Measurements from ENCODE around the gene KRIT1.
A peak's percentile ranks its signal among the peaks of the same experiment; 100 is the strongest.
"Not testable (repeated sequence)": the region's sequence is repeated elsewhere in the genome, so short reads cannot be mapped to it uniquely, and the experiment has no call there.

The KRIT1 gene

GRCh38 chr7:92245487-92246359 lies at the start of gene KRIT1, which contains the start of gene ANKIB1:
TSS of gene KRIT1 (minus strand) at chr7:92245914. CDS start at chr7:92242135, 3,779 bp downstream.
TSS of gene ANKIB1 (plus strand) at chr7:92245974. CDS start at chr7:92294979, 49,005 bp downstream.
- peak; percentile 76 for DNase-seq (ENCODE audit: low read depth)

- no peak for DNase-seq (ENCODE audit: low read depth)
Measured at GRCh38 chr7:92295391-92295790, 49.7 kb upstream of the KRIT1 start.

- DNase-seq (ENCODE audit: low read depth): no peak
Measured at GRCh38 chr7:92293896-92294590, 48.3 kb upstream of the KRIT1 start.

- DNase-seq (ENCODE audit: low read depth): no peak
Measured at GRCh38 chr7:92292981-92293380, 47.3 kb upstream of the KRIT1 start.

- DNase-seq (ENCODE audit: low read depth): no peak
Measured at GRCh38 chr7:92289321-92289720, 43.6 kb upstream of the KRIT1 start.

- no peak for DNase-seq (ENCODE audit: low read depth)
Measured at GRCh38 chr7:92282930-92283329, 37.2 kb upstream of the KRIT1 start.

- DNase-seq (ENCODE audit: low read depth): no peak
Measured at GRCh38 chr7:92282221-92282814, 36.6 kb upstream of the KRIT1 start.

- DNase-seq (ENCODE audit: low read depth): no peak
Measured at GRCh38 chr7:92281031-92281430, 35.3 kb upstream of the KRIT1 start.

GRCh38 chr7:92279396-92280031 lies 33.8 kb upstream of the KRIT1 start:
- no peak for DNase-seq (ENCODE audit: low read depth)

- DNase-seq (ENCODE audit: low read depth): no peak
Measured at GRCh38 chr7:92276460-92276864, 30.7 kb upstream of the KRIT1 start.

GRCh38 chr7:92275327-92275726 lies 29.6 kb upstream of the KRIT1 start:
- DNase-seq (ENCODE audit: low read depth): no peak

- no peak for DNase-seq (ENCODE audit: low read depth)
Measured at GRCh38 chr7:92268921-92269320, 23.2 kb upstream of the KRIT1 start.

- DNase-seq (ENCODE audit: low read depth): no peak
Measured at GRCh38 chr7:92266415-92267241, 20.9 kb upstream of the KRIT1 start.

- DNase-seq (ENCODE audit: low read depth): no peak
Measured at GRCh38 chr7:92260248-92260781, 14.6 kb upstream of the KRIT1 start.

- DNase-seq (ENCODE audit: low read depth): no peak
Measured at GRCh38 chr7:92259610-92260247, 14.0 kb upstream of the KRIT1 start.

- no peak for DNase-seq (ENCODE audit: low read depth)
Measured at GRCh38 chr7:92259062-92259461, 13.3 kb upstream of the KRIT1 start.

GRCh38 chr7:92255308-92255707 lies 9.6 kb upstream of the KRIT1 start:
- DNase-seq (ENCODE audit: low read depth): no peak

- DNase-seq (ENCODE audit: low read depth): not testable (repeated sequence)
Measured at GRCh38 chr7:92254800-92255199, 9.1 kb upstream of the KRIT1 start.

GRCh38 chr7:92253251-92253650 lies 7.5 kb upstream of the KRIT1 start:
- no peak for DNase-seq (ENCODE audit: low read depth)

- DNase-seq (ENCODE audit: low read depth): no peak
Measured at GRCh38 chr7:92251181-92251580, 5.5 kb upstream of the KRIT1 start.

GRCh38 chr7:92250603-92251002 lies 4.9 kb upstream of the KRIT1 start:
- no peak for DNase-seq (ENCODE audit: low read depth)
